Heart left ventricle (tissue), 13 donors: ENCODE measurements around the gene COQ8A.

Source experiments
- POLR2A ChIP-seq, 2 donors: fragments of 450-650 bp; IDR thresholded peaks; one replicate each; pipeline ENCODE4 v1.6.1; 2017; ENCODE audit warnings: antibody characterized with exemption in 2 of 2, mild to moderate bottlenecking in 2 of 2, moderate library complexity in 2 of 2
- TF ChIP-seq, protein P1 (sequence below), 12 donors: fragments of 200-600 bp; sonication (generic) in 4 of 12; IDR thresholded peaks; one replicate each; pipeline versions ENCODE4 v1.5.0 to v1.8.0; 2018 to 2022; ENCODE audit warnings: antibody characterized with exemption in 12 of 12, mild to moderate bottlenecking in 5 of 12
- donor health status: ischemic (EF 13 %, LVEDD 7.1; RV severe dilation, severe dysfunction).
- donor health status: DM: no; HTN: yes; CAD: no.
- donor health status: DM: no; HTN: no; CAD: no.
- donor health status: ischemic (EF 25% LVEDD 6.9; RV normal size, moderate dysfunction).
- donor health status: ischemic (EF 25% LVEDD 5.7; RV mildly dilated, moderate dysfunction).
- donor health status: ischemic (EF 35%, LVEDD 5.7; RV mildly dilated, moderate dysfunction).
- donor health status: nonischemic (EF 11% LVEDD 7.7; RV severe dilation, severe dysfunction).
- donor health status: DM: yes; HTN: yes; CAD: no.
- donor health status: PGD.
- donor health status: ischemic (EF 29% LVEDD 5.4; RV normal size, mild dysfunction).
- donor health status: nonischemic (EF 23%, LVEDD 6.1; RV moderate dilation, normal function).

DNA sequence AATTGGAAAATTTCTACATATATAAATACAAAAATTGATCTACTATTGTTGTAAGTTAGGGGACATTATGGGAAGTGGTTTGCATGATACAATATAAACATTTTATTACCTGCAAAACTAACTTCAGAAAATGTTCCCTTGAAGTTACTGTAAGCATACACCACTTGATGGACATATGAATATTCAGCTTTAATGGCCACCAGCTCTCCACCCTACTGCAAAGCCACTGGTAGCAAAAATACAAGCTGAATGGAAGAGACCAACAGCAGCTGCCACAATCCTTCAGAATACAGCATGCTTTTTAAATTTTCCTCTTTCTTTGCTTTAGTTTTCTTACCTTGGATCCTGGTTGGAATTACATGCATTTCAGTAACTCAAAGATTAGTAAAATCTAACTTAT, 69.8 kb downstream of the COQ8A start:
- TF ChIP-seq, protein P1, sequence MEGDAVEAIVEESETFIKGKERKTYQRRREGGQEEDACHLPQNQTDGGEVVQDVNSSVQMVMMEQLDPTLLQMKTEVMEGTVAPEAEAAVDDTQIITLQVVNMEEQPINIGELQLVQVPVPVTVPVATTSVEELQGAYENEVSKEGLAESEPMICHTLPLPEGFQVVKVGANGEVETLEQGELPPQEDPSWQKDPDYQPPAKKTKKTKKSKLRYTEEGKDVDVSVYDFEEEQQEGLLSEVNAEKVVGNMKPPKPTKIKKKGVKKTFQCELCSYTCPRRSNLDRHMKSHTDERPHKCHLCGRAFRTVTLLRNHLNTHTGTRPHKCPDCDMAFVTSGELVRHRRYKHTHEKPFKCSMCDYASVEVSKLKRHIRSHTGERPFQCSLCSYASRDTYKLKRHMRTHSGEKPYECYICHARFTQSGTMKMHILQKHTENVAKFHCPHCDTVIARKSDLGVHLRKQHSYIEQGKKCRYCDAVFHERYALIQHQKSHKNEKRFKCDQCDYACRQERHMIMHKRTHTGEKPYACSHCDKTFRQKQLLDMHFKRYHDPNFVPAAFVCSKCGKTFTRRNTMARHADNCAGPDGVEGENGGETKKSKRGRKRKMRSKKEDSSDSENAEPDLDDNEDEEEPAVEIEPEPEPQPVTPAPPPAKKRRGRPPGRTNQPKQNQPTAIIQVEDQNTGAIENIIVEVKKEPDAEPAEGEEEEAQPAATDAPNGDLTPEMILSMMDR (IDR thresholded peaks at IDR 0.05), result no peak
- TF ChIP-seq POLR2A (IDR thresholded peaks at IDR 0.05), result no peak
